DMS 273 treated with DMSO at 0.1 percent for 48 hours (cell line): ENCODE data around the gene MAD1L1.

Source experiments
- DNase-seq: peaks from one replicate; lab custom pipeline; 2025; lab: John Stamatoyannopoulos, UW

MAD1L1 gene

DNA sequence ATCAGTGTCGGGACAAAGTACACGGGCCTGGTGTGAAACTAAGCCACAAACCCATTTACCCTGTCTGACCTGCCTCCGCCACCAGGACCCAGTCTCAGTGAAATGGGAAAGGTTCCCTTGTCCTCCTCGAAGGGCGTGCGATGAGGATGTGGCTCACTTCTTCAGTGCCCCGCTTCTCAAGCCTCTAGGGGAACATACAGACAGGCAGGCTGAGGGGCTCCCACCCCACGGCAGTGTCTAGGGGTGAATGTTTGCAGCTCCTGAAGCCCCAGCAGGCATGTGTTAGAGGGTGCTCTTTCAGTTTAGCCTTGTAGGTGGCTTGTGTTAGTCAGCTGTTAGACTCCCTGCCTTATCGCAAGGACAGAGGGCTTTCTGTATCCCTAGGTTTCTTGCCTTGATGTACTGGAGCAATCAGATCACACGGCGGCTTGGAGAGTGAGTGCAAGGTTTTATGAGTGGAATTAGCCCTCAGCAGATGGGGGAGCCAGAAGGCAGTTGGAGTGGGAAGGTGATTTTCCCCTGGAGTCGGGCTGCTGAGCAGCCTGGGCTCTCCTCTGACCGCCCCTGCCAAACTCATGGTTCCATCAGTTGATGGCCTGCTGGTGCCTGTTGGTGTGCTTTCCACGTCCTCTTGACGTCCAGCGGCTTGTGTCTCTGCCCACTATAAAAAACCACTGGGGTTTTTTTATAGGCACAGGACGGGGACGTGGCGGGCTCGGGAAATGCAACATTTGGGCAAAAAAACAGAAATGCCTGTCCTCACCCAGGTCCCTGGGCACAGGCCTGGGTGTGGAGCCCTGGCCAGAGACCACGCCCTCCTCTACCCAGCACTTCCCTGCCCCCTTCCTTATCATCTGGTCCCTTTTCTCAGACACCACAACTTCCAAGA, 10.0 kb upstream of the MAD1L1 start:
- DNase-seq: peak; percentile 87

DNA sequence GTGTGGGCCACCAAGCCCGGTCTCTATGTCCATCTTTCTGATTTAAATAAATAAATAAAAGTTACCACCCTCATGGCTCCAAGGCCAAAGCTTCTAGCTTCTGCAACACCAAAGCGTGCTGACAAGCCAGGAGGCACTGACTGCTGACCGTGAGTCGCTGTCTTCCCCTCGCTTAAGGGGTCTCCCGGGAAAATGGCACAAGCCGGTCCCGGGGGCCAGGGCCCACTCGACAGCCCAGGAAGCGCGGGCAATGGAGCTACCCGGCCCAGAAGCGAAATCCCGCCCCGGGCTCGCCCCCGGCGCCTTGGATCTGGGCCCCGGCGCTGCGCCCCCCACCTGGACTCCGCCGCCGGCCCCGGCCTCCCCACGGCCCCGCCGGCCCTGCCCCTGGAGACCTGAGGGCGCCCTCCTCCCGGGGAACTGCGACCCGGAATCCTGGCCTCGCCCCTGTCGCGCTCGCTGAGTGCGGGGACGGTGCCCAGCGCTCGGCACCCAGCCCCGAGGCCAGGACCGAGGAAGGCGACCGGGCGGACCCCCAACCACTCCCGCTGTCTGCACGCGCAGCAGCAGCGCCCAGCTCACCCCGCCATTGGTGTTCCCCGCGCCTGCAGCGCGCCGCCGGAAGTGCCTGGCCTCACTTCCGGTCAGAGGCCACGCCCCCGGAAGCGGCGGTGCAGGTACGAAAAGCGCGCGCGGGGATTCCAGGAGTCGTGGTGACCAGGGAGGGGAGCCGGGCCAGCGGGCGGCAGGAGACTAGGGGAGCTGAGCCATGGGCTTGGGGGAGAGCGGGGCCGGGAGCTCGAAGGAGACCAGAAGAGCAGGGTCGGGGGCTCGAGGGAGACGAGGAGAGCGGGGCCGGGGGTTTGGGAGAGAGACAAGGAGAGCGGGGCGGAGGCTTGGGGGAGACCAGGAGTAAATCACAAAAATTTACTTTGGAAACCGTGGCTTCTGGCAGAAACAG, 9.1 kb upstream of the MAD1L1 start, which contains the start of the genes MRM2 and NUDT1:
Gene MRM2 (minus strand): TSS at position 626 of the 961 bp plus-strand sequence. CDS start 36 bp downstream, at position 590.
Gene NUDT1 (plus strand): TSS at position 647 of the 961 bp plus-strand sequence. CDS start 2,349 bp downstream, outside the sequence.
- peak; percentile 32 for DNase-seq

DNA sequence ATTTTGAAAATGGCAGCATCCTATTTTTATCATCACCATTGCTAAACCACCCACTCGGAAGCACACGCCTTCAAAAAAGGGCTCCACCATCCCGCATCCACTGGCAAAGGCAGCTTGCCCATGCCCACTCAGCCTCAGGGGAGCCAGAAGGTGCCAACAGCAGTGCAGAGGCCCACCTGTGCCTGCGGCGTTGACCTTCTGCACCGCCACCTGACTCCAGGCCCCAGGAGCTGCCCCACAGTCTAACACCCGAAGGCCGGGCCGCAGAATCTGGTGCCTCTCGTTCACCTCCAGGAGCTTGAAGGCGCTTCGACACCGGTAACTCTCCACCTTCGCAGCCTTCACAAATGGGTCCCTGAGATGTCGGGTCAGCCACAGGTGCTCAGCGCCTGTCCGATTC, 6.5 kb upstream of the MAD1L1 start:
- no peak for DNase-seq

DNA sequence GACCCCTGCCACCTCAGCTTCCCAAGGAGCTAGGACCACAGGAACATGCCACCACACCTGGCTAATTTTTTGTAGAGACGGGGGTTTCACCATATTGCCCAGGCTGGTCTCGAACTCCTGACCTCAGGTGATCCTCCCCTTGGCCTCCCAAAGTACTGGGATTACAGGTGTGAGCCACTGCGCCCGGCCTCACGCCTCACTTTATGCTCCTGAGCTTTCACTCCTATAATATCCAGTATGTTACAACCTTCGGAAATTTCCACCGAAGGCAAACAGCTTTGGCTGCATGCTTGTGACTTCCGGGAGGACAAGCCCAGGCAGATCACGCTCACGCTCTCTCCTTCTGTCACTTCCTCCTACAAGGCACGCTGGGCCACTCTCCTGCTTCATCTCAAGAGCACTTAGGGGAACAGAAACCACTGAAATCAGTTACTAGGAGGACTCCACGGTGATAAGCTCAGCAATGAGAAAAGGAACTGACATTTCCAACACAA, 4.4 kb upstream of the MAD1L1 start:
- DNase-seq: no peak

DNA sequence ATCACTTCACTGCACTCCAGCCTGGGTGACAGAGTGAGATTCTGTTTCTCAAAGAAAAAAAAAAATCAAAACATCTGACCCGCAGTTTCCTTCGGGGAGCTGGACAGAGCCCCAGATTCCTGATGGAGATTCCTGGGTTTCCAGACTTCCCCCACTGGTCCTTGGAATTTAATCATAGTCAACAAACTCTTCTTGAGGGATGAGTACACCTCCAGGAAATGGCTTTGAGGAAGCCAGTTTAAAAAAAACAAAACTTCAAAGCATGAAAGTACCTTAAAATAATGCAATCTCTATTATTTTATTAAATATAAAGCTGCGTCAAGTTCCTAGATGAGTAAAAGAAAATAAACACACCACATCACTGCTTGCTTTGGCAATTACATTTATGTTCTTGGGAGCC, 1.2 kb upstream of the MAD1L1 start:
- no peak for DNase-seq

DNA sequence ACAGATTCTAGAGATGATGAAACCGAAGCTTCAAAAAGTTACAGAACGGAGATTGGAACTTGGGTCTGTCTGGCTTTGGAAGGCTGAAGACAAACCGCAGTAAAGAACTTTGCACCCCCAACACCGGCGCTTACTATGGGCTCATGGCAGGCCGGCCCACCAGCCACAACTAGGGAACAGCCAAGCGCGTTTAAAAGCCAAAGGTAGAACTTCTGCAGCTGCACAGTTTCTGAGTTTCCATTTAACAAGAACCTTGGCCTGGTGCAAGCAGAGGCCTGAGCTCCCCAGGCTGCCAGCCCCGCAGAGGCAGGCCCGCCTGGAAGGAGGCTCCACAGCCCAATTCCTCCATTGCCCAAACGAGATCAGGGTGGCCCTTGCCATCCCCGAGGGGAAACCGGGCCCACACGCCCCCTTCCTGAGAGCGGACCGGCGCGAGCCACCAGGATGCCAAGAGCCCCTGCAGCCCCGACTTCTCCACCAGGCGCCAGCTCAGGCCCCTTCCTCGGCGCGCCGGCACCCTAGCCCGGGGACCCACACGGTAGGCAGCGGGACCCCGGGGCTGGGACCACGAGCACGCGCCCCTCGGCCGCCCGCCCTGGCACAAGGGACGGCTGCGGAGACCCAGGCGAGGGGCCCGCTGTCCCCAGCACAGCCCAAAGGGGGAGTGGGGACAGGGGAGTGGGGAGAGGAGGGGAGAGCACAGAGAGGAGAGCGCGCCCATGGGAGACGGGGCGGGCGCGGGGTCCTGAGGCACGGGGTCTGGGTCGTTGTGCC, 566 bp downstream of the MAD1L1 start:
- no peak for DNase-seq

DNA sequence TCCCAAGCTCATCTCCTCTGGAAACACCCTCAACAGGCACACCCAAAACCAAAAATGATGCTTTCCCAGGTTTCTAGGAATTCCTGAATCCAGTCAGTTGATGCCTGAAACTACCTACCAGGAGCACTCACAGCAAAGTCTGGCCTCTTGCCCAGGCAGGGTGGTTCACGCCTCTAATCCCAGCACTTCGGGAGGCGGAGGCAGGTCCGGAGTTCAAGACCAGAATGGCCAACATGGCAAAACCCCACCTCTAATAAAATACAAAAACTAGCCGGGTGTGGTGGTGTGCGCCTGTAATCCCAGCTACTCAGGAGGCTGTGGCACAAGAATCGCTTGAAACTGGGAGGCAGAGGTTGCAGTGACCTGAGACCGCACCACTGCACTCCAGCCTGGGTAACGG, 1.9 kb downstream of the MAD1L1 start:
- DNase-seq: no peak

DNA sequence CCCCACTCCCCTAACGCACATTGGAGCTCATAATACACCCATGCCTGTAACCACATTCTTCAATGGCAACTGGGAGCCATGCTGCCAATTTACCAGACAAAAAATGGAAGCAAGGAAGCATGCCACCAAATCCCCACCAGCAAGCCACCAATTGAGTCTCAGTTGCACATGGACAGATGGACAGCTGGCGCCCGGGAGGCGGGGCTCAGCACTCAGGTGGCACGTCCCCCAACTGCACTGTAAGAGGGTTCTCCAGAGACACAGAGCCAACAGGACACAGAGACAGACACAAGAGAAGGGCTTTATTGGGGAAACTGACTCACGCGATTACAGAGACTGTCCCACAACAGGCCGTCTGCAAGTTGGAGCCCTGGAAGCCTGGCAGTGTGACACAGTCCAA, 2.5 kb downstream of the MAD1L1 start:
- DNase-seq: no peak

DNA sequence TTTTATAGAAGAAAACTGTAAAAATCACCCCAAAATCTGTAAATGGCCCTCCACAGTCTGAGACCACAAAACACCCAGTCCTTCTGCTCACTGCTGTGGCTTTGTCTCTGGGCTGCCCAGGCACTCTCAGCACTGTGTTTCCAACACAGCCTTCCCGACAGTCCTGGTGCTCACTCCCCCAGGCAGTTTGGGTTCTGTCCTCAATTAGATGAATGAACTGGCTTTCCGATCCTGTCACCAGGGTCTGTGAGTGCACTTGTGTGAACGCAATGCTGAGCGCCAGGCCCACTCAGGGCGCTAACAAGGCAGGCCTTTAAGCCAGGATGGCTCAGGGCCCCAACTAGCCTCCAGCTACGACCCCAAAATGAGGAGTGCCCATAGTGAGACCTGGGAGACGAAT, 3.3 kb downstream of the MAD1L1 start:
- no peak for DNase-seq

DNA sequence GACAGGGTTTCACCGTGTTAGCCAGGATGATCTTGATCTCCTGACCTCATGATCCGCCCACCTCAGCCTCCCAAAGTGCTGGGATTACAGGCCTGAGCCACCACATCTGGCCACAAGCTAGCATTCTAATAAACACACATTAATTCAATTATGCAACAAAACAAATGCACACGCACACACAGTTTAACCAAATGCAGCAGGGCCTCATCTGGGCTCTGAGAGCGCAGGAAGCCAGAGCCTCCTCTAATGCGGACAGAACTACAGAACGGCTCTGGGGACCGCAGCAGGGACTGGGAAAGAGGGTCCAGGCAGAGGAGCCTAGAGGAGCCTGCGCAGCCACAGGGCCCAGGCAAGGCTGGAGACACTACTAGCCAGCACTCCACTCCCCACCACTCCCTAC, 3.8 kb downstream of the MAD1L1 start:
- DNase-seq: no peak

DNA sequence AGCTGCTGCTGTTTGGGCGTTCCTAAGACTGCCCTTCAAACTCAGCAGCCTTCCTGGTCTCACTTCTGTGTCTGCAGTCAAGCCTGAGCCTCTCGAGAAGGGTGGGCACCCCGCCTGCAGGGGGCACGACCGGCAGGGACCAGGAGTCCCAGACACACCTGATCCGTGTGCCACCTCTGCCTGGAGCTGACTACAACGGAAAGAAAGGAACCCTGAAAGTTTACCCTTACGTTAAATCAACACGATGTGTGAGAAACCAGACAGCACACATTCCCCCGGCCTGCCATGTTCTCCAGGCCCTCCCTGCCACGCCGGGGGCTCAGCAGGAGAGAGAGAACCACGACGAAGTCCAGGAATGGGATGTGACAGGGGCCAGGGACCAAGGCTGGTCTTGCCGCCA, 5.0 kb downstream of the MAD1L1 start:
- DNase-seq: no peak

DNA sequence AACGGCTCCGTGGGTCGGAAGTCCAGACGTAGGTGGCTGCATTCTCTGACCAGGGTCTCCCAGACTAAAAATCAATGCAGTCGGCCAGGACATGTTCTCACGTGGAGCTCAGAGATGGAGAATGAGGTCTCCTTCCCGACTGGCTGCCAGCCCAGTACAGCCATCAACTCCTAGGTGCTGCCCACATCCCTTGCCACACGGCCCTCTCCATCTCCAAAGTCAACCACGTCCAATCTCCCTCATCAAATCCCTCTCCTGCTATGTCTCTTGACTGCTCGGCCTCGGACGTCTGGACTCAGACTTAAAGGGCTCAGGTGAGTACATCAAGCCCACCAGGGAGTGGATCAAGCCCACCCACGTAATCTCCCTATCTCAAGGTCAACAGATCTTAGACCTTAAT, 6.9 kb downstream of the MAD1L1 start:
- DNase-seq: no peak

DNA sequence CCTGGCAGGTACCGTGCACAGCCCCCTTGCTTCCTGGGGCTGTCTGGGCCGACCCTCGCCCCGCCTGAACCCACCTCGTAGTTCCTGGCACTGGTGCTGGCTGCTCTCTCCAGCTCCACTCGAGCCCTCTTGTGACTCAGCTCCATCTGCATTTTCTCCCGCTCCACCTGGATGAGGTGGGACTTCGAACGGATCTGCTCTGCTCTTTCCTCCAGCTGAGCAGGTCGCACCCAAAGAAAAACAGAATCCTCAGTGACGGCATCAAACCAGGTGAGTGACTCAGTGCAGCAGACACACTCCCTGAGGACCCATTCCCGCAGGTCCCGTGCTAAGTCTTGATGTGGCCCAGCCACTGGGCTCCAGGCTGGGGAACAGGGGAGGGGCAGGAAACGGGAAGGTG, 7.4 kb downstream of the MAD1L1 start:
- no peak for DNase-seq

DNA sequence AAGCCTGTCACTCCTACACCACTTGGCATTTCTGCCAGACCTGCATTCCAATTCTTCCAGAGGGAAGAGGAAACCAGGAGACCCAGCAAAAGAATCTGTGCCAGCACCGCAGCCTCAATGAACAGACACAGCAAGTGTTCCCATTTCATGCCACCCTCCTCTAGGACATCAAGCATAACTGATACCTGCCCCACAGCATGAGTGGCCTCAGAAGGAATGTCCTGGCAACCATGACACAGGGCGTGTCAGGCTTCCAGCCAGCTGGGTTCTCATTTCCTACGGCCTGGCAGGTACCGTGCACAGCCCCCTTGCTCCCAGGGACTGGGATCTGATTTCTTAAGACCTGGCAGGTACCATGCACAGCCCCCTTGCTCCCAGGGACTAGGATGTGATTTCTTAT, 7.8 kb downstream of the MAD1L1 start:
- DNase-seq: no peak

DNA sequence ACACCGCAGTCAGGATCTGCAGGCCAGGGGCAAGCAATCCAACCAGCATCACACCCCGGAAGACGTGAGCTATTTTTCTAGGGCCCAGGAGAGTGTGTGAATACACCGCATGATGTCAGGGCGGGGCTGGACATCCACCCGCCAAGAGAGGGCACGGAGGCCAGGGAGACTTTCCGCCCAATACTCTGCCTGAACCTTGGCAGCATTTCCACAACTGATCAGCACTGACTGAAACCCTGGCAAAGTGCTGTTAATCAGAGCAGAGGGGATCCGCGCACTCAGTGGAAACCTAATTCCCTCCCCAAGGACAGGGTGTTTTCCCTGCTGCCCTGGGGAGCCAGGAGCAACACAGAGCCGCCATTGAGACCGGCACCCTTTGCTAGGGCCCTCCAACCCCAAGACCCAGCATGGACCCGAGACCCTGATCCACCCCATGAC, 8.2 kb downstream of the MAD1L1 start:
- DNase-seq: no peak

DNA sequence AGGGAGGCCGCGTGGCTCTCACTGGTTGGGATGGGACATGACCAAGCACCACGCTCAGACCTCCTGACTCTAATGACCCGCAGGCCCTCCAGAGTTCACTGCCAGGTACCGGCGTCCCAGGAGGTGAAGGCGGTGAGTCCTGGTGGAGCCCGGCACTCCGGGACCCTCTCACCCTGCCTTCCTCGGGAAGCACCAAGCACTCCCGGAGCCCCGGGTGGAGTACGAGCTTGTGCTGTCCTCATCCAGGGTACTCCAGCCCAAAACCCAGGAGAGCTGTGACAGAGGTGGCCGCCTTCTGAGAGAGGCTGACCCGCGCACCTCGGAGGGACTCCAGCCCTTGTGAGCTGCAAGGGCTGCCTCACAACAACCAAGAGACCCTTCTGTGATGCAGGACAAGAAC, 9.4 kb downstream of the MAD1L1 start:
- no peak for DNase-seq

DNA sequence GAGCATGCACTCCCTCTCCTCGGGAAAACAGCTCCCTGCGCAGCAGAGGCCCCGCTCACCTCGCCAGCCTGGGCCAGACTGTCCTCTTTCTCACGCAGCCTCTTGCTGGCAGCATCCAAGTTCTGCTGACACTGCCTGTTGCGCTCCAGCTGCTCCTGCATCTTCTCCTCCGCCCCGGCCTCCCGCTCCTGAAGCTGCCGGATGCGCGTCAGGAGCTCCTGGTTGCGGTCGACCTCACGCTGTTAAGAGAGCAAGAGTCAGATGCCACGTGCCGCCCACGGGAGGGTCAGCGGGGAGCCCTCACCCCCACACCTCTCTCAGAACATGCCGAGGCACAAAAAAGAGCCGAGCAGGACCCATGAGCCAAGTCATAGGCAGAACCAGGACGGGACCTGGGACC, 10.2 kb downstream of the MAD1L1 start:
- no peak for DNase-seq

DNA sequence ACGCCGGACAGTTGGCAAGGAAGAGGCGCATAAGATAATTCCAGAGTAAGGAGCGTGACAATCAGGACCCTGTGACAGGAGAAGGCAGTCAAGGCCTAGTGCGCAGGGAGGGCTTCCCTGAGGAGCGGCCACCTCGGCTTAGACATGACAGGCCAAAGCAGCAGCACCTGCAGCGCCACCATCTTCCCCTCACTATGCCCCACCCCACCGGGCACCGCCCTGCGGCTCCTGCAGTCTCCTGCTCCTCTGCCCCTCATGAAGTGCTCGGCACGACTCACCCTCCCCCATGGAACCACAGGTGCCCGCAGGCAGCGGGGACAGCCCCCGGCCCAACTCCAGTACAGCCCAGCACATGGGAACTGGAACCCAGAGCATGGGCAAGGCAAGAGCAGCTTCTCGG, 11.8 kb downstream of the MAD1L1 start:
- no peak for DNase-seq

DNA sequence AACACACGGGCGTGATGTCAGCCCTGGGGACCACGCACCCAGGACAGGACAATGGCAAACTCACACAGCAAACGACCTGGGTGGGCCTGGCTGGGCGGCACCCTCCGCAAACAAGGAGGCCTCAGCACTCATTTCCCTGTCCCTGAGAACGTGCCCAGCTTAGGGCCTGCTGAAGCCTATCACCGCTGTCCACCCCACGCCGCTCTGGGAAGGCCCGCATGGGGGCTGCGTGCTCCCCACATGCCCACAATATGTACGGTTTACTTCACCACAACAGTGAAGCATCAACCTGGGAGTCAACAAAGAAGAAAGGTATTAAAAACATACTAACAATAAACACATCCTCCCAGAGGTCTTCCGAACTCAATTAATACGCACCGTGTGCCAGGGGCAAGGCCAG, 12.2 kb downstream of the MAD1L1 start:
- no peak for DNase-seq

DNA sequence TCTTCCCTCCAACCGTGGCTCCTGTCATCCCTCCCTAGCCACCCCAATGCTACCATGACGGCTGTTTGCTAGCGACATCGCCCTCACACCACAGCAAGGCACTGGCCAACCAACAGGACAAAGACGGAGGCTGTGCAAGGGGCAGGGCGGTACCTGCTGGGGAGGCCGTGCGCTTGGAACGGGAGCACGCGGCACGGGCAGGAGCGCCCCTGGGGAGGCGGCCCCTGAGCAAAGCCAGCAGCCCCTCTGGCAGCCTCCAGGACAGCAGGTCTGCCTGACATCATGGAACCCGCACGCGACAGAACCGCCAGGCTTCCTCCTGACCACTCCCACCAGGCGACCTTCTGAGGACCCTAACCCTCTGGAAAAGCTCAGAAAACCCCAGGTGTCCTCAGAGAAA, 12.7 kb downstream of the MAD1L1 start:
- DNase-seq: no peak

DNA sequence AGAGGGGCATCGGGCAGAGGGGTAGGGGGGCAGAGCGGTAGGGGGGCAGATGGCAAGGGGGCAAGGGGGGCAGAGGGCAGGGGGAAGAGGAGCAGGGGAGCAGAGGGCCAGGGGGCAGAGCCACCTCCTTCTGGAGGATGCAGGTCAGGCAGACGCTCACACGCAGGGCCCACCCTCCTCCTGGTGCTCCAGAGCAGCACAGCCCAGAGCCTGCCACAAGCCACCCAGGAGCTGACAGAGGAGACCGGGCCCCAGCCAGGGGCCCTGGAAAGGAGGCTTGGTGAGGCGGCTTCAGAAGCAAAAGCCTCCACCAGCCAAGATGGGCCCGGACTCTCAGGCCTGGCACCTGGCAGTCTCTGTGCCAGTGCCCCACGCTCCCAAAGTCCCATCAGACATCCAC, 13.1 kb downstream of the MAD1L1 start:
- no peak for DNase-seq

DNA sequence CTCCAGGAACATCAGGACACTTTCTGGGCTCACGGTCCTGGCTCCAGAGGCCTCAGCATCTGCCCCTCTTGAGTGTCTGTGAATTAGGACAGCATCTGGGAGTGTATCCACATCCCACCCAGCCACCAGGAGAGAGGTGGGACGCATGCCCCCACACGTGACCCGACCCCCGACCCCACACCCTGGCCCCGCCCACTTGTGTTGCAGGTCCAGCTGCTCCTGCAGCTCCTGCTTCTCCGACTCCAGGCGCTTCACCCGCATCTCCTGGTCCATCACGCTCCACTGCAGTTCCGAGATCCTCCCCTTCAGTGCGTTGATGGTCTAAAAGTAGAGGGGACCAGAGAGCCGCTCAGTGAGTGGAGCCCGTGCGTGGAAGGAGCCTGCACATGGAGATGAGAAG, 13.6 kb downstream of the MAD1L1 start:
- DNase-seq: no peak
